Gastrocnemius medialis (tissue), 4 donors: ENCODE results near the gene AKR7A3.

Experiments used
- CTCF ChIP-seq, 5 experiments: fragments of 450-650 bp in 3 of 5; fragments of 200-600 bp in 2 of 5; sonication (generic) in 2 of 5; IDR thresholded peaks in 4 of 5; conservative IDR thresholded peaks in 1 of 5; 1 replicate in 4 of 5; 2 replicates in 1 of 5; pipeline ENCODE4 v1.5.1; 2016 to 2019; ENCODE audit warnings: antibody characterized with exemption in 5 of 5, mild to moderate bottlenecking in 3 of 5, moderate library complexity in 3 of 5
- POLR2A ChIP-seq, 2 donors: fragments of 450-650 bp; IDR thresholded peaks; one replicate each; pipeline ENCODE4 v1.6.1; 2017; ENCODE audit warnings: antibody characterized with exemption in 2 of 2, mild to moderate bottlenecking in 2 of 2, moderate library complexity in 2 of 2

GRCh38 chr1:19329188-19329587, 40.6 kb upstream of the AKR7A3 start:
- TF ChIP-seq CTCF (IDR thresholded peaks at IDR 0.05 in 4 of 5, conservative IDR thresholded peaks at IDR 0.05 in 1 of 5) (no peak), POLR2A (IDR thresholded peaks at IDR 0.05) (no peak)
